Tongue (tissue), 3 donors: ENCODE results near the gene DCAF6. TPM values are rescaled to one million over a fixed set of nuclear protein-coding genes. Genes with fewer than 3 reads are reported as not detected.

Source experiments
- DNase-seq: peaks from one replicate; pipeline ENCODE4 v3.0.0-alpha.2; 2015
- small RNA-seq: library from RNA; depleted of rRNA; stranded (forward); fragments of <200 nt; gene quantifications from one replicate; pipeline ENCODE3, GENCODE V24; 2014; ENCODE audit warnings: low replicate concordance
- total RNA-seq: library from RNA; depleted of rRNA; stranded (reverse); fragments of >200 nt; gene quantifications from one replicate; pipeline ENCODE4 v1.2.3, GENCODE V29; 2014

The DCAF6 gene
- total RNA-seq, 1 donor from 2014 or later: 150 TPM

- DNase-seq: no peak
Measured at GRCh38 chr1:168101336-168101735, 164.9 kb downstream of the DCAF6 start.

- DNase-seq: no peak
Measured at GRCh38 chr1:168102487-168102886, 166.0 kb downstream of the DCAF6 start.

DNA sequence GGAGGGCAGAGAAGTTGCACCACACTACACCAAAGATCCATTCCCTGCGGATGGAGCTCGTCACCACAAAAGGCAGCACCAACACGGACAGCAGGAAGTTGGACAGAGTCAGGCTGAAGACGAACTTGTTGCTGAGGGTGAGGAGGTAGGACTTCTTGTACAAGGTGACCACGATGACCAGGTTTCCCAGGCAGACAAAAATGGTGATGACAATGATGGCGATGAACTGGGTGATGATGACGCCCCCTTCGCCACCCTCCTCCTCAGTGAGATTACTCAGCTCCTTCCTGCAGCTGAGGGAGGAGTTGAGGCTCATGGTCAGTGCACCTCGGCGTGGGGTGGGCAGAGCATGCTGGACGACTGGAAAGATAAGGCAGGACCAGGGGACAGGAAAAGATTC is 168.1 kb downstream of the DCAF6 start:
- DNase-seq: no peak

- no peak for DNase-seq
Measured at GRCh38 chr1:168105846-168106245, 169.4 kb downstream of the DCAF6 start.

DNA sequence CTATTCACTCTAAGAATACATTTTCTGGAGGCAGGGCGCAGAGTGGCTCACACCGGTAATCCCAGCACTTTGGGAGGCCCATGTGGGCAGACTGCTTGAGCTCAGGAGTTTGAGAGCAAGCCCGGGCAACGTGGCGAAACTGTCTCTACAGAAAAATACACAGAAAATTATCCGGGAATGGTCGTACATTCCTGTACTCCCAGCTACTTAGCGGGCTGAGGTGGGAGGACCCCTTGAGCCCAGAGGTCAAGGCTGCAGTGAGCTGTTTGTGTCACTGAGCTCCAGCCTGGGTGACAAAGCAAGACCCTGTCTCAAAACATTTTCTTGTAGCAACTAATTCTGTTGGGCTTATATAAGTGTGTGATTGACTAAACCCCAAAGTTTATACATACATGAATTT is 169.8 kb downstream of the DCAF6 start:
- DNase-seq: no peak

DNA sequence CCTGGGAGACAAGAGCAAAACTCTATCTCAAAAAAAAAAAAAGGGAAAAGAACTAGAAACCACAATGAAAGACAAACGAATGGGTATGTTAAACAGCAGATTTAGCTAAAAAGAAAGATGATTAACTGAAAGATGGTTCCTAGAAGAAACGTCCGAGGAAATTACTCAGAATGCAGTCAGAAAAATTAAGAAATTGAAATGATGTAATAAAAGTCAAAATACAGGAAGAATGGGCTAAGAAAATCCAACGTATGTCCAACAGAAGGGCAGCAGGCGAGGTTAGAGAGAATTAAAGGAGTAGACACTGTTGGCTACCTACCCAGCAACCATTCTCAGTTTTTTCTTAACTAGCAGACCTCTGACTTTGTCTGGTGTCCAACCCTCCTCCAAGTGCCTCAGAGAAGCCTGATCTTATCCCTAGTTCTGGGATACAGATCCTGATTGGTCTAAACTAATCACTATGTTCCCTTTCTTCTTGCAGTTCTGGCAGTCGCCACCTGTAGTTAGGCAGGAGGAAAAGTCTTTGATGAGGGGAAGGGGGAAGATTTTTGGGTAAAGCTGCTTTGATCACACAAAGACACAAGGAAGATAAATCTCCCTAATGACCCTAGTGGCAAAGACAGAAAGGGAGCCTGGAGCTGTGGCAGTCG is 174.5 kb downstream of the DCAF6 start:
- DNase-seq: no peak

- DNase-seq: peak; percentile 67
Measured at GRCh38 chr1:168112673-168113305, 176.3 kb downstream of the DCAF6 start.

GRCh38 chr1:168114845-168115244 is 178.4 kb downstream of the DCAF6 start:
- DNase-seq: no peak

GRCh38 chr1:168116327-168116799 is 179.9 kb downstream of the DCAF6 start:
- DNase-seq: no peak

- no peak for DNase-seq
Measured at GRCh38 chr1:168119750-168120149, 183.3 kb downstream of the DCAF6 start.

GRCh38 chr1:168121401-168122011 is 185.0 kb downstream of the DCAF6 start:
- DNase-seq: peak; percentile 72

GRCh38 chr1:168125051-168125450 is 188.6 kb downstream of the DCAF6 start:
- DNase-seq: no peak

Small RNAs within 50 kb of the gene (small RNA-seq; reads per million reads assigned to genes)
- gene MIR1255B2: not detected

Other genes with a start within 250 kb of the DCAF6 start
- 99.8 TPM for gene MPZL1, start 214.7 kb upstream of the DCAF6 start, total RNA-seq
- gene ADCY10, start 22.5 kb upstream of the DCAF6 start, total RNA-seq: 0.21 TPM
- gene MPC2, start 389 bp downstream of the DCAF6 start, total RNA-seq: 49.4 TPM
- 10.1 TPM for gene GPR161, start 200.2 kb downstream of the DCAF6 start, total RNA-seq
- gene TIPRL, start 242.3 kb downstream of the DCAF6 start, total RNA-seq: 38.7 TPM